ENCODE measurements around the gene ATG5.

GRCh38 chr6:106287215-106287614 lies 38.3 kb downstream of the ATG5 start:
- TF ChIP-seq CTCF (IDR thresholded peaks at IDR 0.05) (no peak), EZH2 (IDR thresholded peaks at IDR 0.05; ENCODE audit: borderline replicate concordance, insufficient read depth, low read depth, low read length, poor library complexity, severe bottlenecking) (no peak)

Data from B cell (primary cell).